ENCODE measurements around the gene DAGLA.

DAGLA gene

DNA sequence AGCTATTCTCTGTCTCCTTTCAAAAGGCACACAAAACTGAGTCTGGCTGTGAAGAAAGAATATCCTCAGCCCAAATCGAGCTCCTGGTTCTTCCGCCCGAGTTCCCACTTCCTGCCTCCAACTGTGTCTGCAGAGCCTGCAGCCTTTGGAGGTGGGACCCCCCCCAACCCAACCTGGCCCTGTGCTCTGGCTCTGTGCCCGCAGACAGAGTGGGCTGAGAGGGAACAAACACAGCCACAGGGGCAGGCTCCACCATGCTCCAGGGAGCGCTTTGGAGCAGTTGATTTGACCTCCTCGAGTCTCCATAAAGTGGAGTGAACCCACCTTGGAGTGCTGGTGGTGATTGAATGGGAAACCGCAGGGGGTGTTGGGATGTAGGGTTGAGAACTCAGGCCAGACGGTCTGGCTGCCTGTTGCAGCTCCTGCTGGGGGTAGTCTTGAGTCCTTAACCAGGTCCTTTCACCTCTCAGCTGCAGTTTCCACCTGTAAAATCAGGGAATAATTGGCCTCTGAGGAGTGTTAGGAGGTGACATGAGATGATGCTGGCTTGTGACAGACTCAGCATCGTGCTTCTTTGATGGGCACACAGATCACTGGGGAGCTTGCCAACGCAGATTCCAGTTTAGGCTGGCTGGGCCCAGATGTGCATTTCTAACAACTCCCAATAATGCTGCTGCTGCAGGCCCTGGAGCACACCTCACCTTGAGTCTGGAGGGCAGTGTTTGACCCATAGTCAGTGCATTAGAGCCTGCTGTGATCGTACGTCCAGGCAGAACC is 11.4 kb downstream of the DAGLA start:
- DNase-seq (ENCODE audit: low read depth): no peak

DNA sequence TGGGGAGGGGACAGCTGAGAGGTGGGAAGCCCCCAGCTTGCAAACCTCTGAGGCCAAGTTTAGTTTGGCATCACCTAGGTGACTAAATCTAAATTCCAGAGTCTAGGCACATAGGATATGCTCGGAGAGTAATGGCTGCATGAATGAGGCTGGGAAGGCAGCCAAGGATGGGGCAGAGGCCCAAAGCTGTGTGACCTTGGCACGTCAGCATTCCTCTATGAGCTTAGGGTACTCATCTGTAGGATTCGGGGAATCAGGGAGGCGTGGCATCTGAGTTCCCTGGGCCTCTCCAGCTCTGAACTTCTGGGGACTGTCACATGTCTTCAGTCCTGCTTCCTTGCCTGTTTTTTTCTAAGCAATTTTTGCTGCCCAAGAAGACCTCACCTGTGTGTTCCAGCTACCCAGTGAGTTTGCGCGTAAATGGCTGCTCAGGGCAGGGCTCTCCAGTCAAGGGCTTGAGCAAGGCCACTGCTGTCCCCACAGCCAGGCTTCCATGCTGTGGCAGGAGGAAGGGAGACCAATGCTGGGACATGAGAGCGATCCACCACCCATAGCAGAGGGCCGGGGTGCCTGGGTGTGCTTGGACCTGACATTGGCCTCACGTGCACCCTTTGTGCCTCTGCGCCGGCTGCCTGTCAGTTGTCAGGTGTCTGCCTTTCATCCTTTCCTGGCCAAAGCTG is 13.9 kb downstream of the DAGLA start:
- DNase-seq (ENCODE audit: low read depth): peak; percentile 17

DNA sequence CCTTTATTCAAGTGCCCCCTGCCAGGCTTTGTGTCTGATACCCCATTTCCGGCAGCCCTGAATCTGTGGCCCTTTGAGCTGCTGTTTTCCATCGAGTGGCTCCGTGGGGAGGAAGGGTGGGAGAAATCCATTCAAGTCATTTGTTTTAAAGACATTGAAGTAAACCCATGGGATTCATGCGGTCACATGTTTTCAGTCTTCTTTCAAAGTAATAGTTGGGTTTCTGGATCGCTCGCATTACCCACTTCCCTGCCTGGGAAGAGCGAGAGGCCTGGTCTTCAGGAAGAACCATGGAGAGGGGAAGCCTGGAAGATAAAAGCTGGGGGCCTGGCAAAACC is 14.4 kb downstream of the DAGLA start:
- no peak for DNase-seq (ENCODE audit: low read depth)

DNA sequence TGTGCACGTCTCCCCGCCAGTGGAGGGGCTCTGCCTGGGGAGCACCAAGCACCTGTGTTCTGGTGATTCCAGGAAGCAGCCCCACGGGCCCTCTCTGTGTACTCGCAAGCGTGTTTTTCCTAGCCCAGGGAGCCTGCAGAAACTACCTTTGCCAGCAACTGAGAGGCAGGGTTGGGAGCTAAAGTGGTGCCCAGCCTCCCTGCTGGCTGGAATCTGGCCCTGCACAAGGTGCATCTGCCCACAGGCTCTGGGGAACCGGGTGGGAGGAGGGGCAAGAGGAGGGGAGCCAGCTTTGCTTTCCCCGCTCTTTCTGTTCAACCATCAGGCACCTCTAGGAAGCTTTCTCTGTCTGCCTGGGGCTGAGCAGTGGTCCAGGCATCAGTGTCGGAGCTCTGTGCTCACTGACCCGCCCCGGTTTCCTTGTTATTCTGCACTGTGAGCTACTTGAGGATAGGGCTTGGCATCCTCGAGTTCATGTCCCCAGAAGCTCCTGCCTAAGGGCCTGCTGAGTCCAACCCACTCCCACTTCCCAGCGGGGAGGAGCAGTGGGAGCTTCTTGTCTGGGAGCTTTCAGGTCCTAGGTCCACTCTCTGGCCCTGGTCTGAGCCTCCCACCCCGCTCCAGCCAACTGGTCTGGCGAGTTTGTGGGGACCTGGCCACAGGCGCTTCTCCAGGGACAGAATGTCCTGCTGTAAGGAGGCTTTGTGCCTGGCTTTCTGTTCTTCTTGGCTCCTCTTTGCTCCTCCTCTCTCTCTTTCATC is 14.9 kb downstream of the DAGLA start:
- DNase-seq (ENCODE audit: low read depth): peak; percentile 15

DNA sequence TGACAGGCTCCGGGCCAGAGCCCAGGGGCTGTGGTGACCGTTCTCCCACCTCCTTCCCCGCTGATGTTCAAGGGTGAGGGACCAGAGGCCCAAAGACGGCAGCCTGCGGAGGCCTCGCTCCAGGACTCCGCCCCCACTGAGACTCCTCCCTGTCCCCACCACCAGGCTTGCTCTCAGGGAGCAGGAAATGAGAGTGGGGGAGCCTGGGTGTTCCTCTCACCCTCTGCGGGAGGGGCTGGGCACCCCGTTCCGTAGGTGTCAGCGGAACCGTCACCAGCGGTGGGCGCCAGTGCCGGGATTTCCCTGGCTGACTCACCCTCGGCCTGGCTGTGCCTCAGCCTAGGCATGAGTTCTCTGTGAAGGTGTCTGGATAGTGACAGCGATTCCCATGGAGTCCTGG is 15.7 kb downstream of the DAGLA start:
- DNase-seq (ENCODE audit: low read depth): peak; percentile 81

DNA sequence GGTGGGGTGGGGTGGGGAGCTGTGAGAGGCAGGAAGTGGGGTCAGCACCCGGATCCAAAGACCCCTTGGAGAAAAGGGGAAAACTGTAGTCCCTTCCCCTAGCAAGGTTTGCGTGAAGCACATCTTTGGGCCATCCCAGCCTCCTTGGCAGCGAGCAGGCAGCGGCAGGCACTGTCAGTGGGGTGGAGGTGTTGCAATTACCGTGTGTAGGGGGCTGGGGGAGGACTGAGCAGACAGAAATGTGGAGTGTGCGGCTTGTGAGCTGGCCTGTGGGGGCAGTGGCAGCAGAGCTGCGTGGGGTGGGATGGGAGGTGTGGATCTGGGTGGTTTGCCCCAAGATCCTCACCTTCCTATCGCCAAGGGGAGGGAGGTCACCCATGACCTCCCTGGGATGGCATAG is 16.4 kb downstream of the DAGLA start:
- DNase-seq (ENCODE audit: low read depth): no peak

DNA sequence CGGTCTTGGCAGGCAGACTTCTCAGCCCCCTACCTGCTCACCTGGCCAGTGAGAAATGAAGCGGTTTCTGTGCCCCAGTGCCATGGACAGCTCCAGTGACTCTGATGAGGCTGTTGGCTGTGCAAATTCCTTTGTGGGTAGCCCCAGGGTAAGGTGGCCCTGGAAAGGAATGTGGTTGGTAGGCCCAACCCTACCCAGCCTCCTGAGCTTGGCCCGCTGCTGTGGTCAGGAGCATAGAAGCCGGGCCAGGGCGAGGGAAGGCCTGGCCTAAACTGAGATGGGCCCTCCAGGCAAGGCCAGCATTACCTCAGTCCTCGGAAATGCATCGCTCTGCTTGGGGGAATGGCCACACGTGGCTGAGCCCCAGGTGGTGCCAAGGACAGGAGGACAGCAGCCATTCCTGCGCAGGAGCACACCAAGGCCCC is 16.9 kb downstream of the DAGLA start:
- DNase-seq (ENCODE audit: low read depth): peak; percentile 45

DNA sequence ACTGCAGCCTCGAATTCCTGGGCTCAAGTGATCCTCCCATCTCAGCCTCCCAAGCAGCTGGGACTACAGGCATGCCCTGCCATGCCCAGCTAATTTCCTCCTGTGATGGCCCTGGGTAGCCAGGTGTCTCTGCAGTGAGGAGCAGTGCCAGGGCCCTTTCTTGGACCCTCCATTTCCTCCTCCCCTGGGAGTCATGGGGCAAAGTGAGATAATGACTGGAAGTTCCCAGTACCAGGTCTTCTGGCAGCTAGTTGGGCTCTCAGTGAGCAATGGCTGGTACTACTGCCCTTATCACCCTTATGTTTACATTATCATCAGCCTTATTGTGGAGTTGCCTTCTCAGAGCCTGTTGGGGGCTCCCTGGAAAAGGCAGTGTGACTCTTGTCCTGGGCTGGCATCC is 17.6 kb downstream of the DAGLA start:
- no peak for DNase-seq (ENCODE audit: low read depth)

DNA sequence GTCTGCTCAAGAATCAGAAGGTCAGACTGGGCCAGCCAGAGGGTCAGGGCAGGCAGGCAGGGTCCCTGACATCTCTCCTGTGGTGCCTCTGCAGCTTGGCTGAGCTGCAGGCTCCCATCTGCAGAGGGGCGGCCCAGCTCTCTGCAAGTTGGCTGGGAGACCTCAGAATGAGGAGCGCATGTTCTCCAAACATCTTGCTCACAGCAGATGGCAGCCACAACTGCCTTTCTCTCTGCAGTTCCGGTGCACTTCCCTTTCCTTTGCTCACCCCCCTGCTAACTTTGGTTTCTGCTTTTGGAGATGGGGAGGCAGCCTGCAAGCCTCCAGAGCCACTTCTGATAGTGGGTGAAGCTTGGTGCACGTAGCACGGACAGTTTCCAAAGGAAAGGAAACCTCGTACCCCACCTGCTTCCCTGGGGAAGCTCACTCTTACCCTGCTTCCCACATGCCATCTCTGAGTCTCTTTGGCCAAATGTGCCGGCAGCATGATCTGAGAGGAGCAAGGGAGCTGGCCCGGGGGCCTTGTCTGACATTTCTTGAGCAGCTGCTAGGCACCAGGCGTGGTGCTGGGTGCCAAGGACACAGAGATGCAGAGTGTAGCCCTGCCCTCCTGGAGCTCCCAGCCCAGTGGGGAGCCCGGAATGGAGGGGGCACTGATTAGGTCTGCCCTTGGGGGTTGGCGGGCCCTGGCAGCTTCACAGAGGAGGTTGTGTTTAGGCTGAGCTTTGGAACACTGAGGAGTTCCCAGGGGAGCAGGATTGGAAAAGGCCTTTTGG is 18.2 kb downstream of the DAGLA start:
- DNase-seq (ENCODE audit: low read depth): no peak

DNA sequence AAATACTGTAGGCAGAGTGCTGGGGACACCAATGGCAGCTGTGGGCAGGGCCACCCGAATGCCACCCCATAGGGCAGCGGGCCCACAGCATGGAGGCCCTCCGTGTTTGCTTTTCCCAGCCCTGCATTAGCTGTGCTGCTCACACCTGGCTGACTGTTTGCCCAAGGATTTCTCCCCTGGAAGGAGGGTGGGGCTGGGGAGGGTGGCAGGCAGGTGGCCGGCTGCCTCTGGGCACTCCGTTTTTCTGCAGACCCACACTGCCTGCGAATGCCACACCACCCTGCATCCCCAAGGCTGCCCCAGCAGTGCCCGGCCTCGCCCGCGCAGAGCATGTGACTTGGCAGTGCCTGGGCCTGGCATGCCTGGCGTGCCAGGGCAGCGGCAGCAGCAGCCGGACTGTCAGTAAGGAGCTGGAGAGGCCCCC is 19.6 kb downstream of the DAGLA start:
- DNase-seq (ENCODE audit: low read depth): no peak

DNA sequence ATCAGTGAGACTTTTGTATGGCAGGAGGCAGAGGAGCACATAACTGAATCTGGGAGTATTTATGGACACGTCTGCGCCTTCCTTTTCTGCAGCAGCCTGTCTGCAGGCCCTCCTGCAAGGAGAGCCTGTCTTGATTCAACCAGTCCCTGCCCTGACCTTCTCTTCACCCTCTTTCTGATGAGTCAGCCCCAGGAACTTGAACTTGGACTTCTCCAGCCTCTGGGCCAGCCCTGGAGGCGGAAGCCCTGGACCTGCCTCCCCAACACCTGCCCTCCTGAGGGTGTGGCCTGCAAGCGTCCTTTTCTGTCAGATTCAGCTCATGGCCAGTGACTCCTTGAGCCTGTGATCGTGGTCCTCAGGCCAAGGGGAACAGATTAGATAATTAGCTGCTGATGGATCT is 20.0 kb downstream of the DAGLA start:
- DNase-seq (ENCODE audit: low read depth): peak; percentile 72

DNA sequence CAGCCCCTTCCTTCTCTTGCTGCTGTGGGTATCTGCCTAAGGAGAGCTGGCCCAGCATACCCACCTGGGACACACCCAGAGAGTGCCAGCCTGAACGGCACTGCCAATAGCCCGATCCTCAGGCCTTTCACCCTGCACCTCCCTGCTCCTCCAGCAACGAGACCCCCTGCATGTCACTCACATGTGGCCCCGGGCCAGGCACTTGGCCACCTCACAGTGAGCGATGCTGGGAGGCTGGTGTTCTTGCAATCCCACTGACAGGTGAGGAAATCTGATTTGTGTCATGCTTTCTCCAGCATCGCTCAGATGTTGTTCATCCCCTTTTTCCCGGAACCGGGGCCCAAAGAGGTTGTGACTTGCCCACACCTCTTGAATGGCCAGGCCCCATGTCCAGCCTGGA is 20.5 kb downstream of the DAGLA start:
- DNase-seq (ENCODE audit: low read depth): no peak

DNA sequence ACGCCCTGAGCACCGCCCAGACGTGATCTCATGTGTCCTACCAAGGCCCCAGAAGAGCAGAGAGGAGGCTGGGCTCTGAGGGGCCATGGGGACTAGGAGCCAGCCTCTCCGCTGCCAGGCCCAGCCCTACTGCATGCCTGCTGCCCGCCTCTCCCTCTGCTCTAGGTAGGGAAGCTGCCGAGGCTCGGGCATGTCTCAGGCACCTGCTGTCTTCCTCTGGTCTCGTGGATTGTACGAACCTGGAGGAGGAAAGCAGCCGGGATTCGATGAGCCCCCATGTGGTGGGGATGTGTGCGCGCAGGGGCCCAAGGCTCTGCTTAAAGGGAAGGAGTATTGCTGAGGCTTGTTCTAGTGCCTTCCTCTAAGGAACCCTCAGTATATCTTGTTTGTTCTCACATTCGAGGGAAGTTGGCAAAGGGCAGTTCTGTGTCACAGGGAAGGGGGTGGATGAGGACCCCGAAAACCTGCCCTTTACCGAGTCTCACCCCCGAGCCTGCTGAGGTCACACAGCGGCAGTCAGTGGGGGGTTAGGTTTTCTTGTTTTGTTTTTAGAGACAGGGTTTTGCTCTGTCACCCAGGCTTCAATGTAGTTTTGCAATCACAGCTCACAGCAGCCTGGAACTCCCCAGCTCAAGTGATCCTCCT is 21.2 kb downstream of the DAGLA start:
- DNase-seq (ENCODE audit: low read depth): peak; percentile 13

DNA sequence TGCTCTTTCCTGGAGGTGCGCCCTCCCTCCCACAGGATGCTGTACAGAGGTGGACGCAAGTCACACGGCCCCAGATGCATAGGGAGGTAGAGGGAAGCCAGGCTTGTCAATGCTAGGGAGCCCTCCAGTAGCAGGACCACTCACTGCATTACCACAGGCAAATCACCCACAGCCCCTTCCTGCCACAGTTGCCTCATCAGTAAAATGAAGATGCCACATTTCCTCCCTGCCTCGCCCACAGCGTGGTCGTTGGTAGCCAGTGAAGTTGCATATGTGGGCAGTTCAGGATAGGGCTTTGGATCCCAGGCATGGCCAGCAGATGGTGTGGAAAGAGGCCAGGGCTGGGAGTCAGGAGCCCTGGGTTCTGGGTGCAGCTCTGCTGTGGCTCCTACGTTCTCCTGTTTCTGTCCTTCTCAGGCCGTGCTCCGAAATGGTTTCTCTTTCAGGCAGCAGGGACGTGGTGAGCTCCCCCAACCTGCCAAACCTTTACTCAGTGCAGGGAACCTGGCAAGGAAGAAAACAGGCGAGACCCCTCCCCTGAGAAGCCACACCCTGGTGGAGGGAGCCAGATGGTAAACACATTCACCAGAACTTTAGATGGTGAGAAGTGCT is 22.6 kb downstream of the DAGLA start:
- no peak for DNase-seq (ENCODE audit: low read depth)

DNA sequence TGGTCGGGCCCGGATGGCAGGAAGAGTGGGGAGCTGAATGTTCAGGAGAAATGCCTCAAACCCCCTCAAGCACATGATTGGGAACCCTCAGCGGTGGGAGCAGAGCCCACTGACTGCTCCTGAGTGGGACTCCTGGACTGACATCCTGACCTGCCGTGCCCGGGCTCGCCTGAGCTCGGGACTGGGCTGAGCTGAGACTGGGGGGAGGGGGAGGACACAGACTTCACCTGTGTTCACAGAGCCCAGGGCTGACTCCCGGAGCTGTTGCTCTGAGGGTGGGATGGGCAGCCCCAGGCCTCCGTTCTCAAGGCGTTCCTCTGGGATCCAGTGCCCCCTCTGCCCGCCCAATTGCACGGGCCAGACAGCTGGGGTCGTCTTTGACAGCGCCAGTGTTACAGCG is 24.6 kb downstream of the DAGLA start:
- no peak for DNase-seq (ENCODE audit: low read depth)

DNA sequence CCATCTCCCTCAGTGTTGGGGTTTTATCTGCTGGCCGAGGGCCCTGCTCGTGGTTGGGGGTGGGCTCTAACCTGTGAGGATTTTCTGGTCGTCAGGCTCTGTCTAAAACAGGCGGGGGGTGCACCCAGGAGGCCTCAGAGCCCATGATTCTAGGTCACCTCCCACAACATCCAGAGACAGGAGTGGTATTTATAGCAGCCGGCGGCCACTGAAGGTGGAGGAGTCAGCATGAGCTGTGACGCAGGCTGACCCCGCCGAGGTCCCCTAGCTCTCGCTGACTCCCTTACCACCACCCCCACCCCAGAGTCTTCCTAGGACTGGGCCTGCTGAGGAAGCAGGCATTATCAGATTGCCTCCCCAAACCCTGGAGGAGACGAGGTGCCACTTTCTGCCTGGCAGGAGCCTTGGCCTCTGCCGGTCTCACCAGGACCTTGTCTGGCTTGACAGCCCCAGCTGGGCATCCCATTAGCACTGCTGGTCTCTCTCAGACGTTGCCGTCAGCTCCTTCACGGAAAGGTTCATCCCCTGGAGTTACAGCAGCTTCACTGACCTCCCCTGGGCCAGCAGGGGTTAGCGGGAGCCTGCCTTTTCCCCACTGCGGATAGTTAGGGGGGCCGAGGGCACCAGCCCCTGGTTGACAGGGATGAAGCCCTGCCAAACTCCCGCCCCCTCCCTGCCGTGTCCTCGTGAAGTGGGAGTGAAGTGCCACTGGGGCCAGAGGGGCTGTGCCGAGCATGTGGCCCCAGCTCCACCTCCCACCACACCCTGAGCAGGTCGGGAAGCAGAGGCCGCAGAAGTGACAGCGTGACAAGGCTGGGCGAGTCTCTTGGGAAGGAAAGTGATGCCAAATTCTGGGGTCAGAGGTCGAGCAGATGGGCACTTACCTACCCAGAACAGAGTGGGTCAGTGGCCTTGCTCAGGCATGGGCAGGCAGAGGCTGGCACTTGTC is 26.5 kb downstream of the DAGLA start:
- no peak for DNase-seq (ENCODE audit: low read depth)

DNA sequence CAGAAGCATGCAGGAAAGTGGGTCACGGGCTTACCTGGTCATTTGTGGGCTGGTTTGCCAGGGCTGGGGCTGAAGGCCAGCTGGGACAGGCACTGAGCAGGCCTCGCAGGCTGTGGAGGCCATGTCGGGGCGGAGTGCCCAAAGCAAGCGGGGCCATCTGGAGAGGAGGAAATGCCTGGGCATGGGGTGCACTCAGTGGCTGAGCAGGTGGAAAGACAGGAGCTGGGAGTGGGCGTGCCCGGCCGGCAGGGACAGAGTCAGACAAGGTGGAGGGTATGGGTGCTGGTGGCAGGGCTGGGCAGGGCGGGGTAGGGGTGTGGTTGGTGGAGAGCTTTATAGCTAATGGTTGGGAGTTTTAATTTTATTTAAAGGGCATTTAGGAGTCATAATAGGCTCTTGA is 27.4 kb downstream of the DAGLA start:
- DNase-seq (ENCODE audit: low read depth): no peak

DNA sequence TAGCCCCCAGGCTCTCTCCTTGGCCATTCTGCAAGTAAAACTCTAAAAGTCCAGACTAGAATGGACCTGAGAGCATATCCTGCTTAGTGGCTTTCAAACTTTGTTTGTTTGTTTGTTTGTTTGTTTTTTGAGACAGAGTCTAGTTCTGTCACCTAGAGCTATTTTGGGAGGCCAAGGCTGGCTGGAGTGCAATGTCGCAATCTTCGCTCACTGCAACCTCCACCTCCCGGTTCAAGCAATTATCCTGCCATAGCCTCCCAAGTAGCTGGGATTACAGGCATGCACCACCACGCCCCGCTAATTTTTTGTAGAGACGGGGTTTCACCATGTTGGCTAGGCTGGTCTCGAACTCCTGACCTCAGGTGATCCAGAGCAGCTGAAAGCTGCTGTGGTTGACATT is 28.9 kb downstream of the DAGLA start:
- DNase-seq (ENCODE audit: low read depth): no peak

DNA sequence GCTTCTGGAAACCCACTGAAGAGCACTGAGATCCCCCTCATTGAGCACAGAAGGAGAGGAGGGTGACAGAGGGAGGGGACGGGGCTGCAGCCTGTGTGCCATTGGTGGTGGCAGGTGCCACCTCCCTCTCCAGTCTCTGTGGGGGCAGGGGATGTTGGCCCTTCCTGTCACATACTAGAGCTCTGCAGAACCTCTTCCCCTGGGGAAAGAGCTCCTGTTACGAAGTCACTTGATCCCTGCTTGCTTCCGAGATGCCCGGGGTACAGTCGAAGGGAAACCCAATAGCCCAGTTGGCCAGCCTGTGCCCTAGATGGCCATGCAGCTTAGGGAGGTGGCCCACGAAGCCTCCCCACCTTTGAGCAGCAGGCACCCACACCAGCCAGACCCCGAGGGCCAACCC is 29.4 kb downstream of the DAGLA start:
- no peak for DNase-seq (ENCODE audit: low read depth)

DNA sequence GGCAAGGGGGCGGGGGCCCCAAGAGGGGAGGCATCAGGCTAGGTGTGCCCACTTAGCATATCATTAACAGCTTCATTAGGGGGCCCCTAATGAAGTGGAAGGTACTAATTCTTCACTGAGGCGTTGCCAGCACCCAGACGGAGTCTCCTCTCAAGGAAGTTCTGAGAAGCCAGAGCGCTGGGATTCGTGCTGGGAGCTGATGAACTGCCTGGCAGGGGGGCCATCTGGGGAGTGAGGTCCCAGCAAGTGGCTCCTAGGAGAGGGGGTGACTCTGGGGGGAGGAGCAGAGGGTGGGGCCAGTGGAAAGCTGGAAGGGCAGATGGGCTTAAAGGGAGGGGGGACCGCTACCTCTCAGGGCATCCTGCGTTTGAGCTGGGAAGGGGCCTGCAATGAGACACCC is 29.8 kb downstream of the DAGLA start:
- DNase-seq (ENCODE audit: low read depth): no peak

Measured in EH (cell line).